HepG2 (cell line): ENCODE results near the gene ST6GALNAC4. TPM values are rescaled to one million over a fixed set of nuclear protein-coding genes. Genes with fewer than 3 reads are reported as not detected.

Experiments used
- AGO1 ChIP-seq: fragments of 200-400 bp; formaldehyde crosslinking; IDR thresholded peaks from 2 replicates; pipeline ENCODE4 v1.6.1; 2017; ENCODE audit warnings: mild to moderate bottlenecking, low read depth, low read length, moderate library complexity; ENCODE audit not compliant: poor library complexity, severe bottlenecking
- HNRNPK ChIP-seq: fragments of 200-400 bp; formaldehyde crosslinking; IDR thresholded peaks from 2 replicates; pipeline ENCODE4 v1.6.1; 2018; ENCODE audit warnings: low read length, low read depth, moderate library complexity, mild to moderate bottlenecking; ENCODE audit not compliant: poor library complexity, severe bottlenecking
- HOXA3 ChIP-seq: sonication (generic); formaldehyde crosslinking; IDR thresholded peaks from 2 replicates; pipeline ENCODE4 v1.5.0; 2020; ENCODE audit warnings: missing genetic modification reagents
- KAT8 ChIP-seq: IDR thresholded peaks from 2 replicates; pipeline ENCODE4 v1.6.1; 2016; ENCODE audit warnings: missing genetic modification reagents, missing compliant biosample characterization
- NFYC ChIP-seq: IDR thresholded peaks from 2 replicates; pipeline ENCODE4 v1.6.1; 2016; ENCODE audit warnings: missing genetic modification reagents, missing compliant biosample characterization
- PHF5A ChIP-seq: IDR thresholded peaks from one replicate; pipeline ENCODE4 v1.6.1; 2018; ENCODE audit warnings: low read depth, missing genetic modification reagents; ENCODE audit not compliant: unreplicated experiment
- POLR2A ChIP-seq, 2 experiments: IDR thresholded peaks; 2 replicates each; pipeline ENCODE4 v1.6.1; 2011; ENCODE audit warnings: low read depth in 2 of 2, low read length in 2 of 2, mild to moderate bottlenecking in 1 of 2, moderate library complexity in 1 of 2; ENCODE audit not compliant: insufficient read depth in 1 of 2
- SAP130 ChIP-seq: IDR thresholded peaks from 2 replicates; pipeline ENCODE4 v1.6.1; 2016; ENCODE audit warnings: low read depth
- SNRNP70 ChIP-seq: fragments of 200-400 bp; formaldehyde crosslinking; IDR thresholded peaks from 2 replicates; pipeline ENCODE4 v1.6.1; 2017; ENCODE audit warnings: mild to moderate bottlenecking, low read depth, low read length, moderate library complexity
- SP1 ChIP-seq, 2 experiments: fragments of 450-650 bp in 1 of 2; sonication (generic) in 1 of 2; formaldehyde crosslinking in 1 of 2; IDR thresholded peaks; 2 replicates each; pipeline versions ENCODE4 v1.4.0 to v1.6.1; 2016 to 2020; ENCODE audit warnings: missing genetic modification reagents in 1 of 2
- ZBTB7A ChIP-seq: sonication (generic); formaldehyde crosslinking; IDR thresholded peaks from 2 replicates; pipeline ENCODE4 v1.8.0; 2022; ENCODE audit warnings: mild to moderate bottlenecking, missing genetic modification reagents
- ZFP62 ChIP-seq: sonication (generic); formaldehyde crosslinking; IDR thresholded peaks from 2 replicates; pipeline ENCODE4 v1.4.0; 2020; ENCODE audit warnings: missing genetic modification reagents
- ZFY ChIP-seq: sonication (generic); formaldehyde crosslinking; IDR thresholded peaks from 2 replicates; pipeline ENCODE4 v1.4.0; 2020; ENCODE audit warnings: missing genetic modification reagents
- ZKSCAN1 ChIP-seq: fragments of 150-350 bp; IDR thresholded peaks from 2 replicates; pipeline ENCODE4 v1.6.1; 2014; ENCODE audit warnings: low read length
- ZNF232 ChIP-seq: sonication (generic); formaldehyde crosslinking; IDR thresholded peaks from 2 replicates; pipeline ENCODE4 v1.4.0; 2020; ENCODE audit warnings: missing genetic modification reagents, borderline replicate concordance
- ZNF350 ChIP-seq: sonication (generic); formaldehyde crosslinking; IDR thresholded peaks from 2 replicates; pipeline ENCODE4 v1.4.0; 2020; ENCODE audit warnings: mild to moderate bottlenecking, low read depth, missing genetic modification reagents, borderline replicate concordance
- ZNF839 ChIP-seq: sonication (generic); formaldehyde crosslinking; IDR thresholded peaks from 2 replicates; pipeline ENCODE4 v1.4.0; 2020; ENCODE audit warnings: missing genetic modification reagents, mild to moderate bottlenecking, borderline replicate concordance
- polyA plus RNA-seq, 8 experiments: library from polyadenylated mRNA; depleted of rRNA in 3 of 8; stranded (reverse) in 7 of 8; unstranded in 1 of 8; fragments of >200 nt; fragmentation: Illumina TruSeq in 4 of 8; extraction: Trizol in 4 of 8; gene quantifications; 2 replicates each; pipeline versions ENCODE4 v1.2.1 to v1.2.3, GENCODE V29; 2011 to 2016; ENCODE audit warnings: low read depth in 4 of 8, missing spikeins in 1 of 8, mixed read lengths in 1 of 8; ENCODE audit not compliant: insufficient read depth in 1 of 8
- total RNA-seq, 5 experiments: library from RNA; depleted of rRNA; stranded (reverse); fragments of >200 nt; fragmentation: Illumina TruSeq; extraction: Trizol; gene quantifications; 2 replicates each; pipeline ENCODE4 v1.2.3, GENCODE V29; 2016; ENCODE audit warnings: low read depth in 1 of 5
- TF ChIP-seq, protein P1 (sequence below): sonication (generic); formaldehyde crosslinking; IDR thresholded peaks from 2 replicates; pipeline ENCODE4 v1.4.0; 2020; ENCODE audit warnings: missing genetic modification reagents
- TF ChIP-seq, protein P2 (sequence below): sonication (generic); formaldehyde crosslinking; IDR thresholded peaks from 2 replicates; pipeline ENCODE4 v1.8.0; 2022; ENCODE audit warnings: low read depth, missing genetic modification reagents
- TF ChIP-seq, protein P3 (sequence below): sonication (generic); formaldehyde crosslinking; IDR thresholded peaks from 2 replicates; pipeline ENCODE4 v1.9.0; 2022; ENCODE audit warnings: missing genetic modification reagents, mild to moderate bottlenecking, borderline replicate concordance
- TF ChIP-seq, protein P4 (sequence below): sonication (generic); formaldehyde crosslinking; IDR thresholded peaks from 2 replicates; pipeline ENCODE4 v1.9.0; 2021; ENCODE audit warnings: missing genetic modification reagents, borderline replicate concordance

The ST6GALNAC4 gene
- total and polyA plus RNA-seq, 2 of the 13 experiments (the other 11 are each of a cell fraction or from before 2014, with no cell fraction given): 18.8 to 27.7 TPM

DNA sequence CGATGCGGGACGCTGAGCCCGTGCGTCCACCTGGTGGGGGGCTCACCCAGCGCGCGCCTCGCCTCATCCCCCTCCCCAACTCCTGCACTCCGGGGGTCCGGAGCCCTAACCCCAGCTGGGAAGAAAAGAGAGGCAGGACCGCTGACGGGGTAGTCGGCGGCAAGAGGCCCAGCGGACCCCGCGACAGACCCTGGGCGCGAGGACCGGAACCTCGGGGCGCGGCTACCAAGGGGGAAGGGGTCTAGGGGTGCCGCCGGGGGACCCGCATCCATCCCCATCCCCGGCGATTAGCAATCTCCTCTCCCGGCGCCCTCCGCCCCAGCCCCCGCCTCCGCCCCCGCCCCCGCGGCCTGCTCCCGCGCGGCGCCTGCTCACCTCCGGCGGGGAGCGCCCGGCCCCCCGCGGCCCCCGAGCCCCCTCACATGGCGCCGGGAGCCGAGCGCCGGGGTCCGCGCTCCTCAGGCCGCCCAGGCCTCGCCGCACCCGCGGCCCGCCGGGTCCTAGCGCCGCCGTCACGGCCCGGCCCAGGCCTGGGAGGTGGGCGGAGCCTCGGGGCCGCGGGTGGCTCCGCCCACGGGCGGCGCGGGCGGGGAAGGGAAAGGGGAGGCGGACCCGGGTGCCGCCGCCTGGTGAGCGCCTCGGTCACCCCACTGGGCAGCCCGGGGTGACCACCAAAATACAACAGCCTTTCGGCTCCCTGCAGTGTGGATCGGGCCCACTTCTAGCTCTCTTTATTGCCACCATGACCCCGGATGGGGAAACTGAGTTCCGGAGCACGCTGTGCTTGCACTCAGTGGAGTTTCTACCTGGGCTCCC, 17.5 kb downstream of the ST6GALNAC4 start, which contains the start of gene ST6GALNAC6 (continued):
- TF ChIP-seq, protein P1, sequence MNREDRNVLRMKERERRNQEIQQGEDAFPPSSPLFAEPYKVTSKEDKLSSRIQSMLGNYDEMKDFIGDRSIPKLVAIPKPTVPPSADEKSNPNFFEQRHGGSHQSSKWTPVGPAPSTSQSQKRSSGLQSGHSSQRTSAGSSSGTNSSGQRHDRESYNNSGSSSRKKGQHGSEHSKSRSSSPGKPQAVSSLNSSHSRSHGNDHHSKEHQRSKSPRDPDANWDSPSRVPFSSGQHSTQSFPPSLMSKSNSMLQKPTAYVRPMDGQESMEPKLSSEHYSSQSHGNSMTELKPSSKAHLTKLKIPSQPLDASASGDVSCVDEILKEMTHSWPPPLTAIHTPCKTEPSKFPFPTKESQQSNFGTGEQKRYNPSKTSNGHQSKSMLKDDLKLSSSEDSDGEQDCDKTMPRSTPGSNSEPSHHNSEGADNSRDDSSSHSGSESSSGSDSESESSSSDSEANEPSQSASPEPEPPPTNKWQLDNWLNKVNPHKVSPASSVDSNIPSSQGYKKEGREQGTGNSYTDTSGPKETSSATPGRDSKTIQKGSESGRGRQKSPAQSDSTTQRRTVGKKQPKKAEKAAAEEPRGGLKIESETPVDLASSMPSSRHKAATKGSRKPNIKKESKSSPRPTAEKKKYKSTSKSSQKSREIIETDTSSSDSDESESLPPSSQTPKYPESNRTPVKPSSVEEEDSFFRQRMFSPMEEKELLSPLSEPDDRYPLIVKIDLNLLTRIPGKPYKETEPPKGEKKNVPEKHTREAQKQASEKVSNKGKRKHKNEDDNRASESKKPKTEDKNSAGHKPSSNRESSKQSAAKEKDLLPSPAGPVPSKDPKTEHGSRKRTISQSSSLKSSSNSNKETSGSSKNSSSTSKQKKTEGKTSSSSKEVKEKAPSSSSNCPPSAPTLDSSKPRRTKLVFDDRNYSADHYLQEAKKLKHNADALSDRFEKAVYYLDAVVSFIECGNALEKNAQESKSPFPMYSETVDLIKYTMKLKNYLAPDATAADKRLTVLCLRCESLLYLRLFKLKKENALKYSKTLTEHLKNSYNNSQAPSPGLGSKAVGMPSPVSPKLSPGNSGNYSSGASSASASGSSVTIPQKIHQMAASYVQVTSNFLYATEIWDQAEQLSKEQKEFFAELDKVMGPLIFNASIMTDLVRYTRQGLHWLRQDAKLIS: no peak
- TF ChIP-seq ZBTB7A (CRISPR knock-in tag) (peak; percentile 81; the same call in 1 of the 2 replicates), PHF5A (no peak), POLR2A (IDR thresholded peaks at IDR 0.05; ENCODE audit: insufficient read depth in 1 of 2, low read depth in 2 of 2, low read length in 2 of 2) (no peak), ZKSCAN1 (no peak), HOXA3 (CRISPR knock-in tag) (peak; percentile 25; the same call in 1 of the 2 replicates), ZFY (CRISPR knock-in tag) (peak; percentile 78), KAT8 (CRISPR knock-in tag) (no peak), ZFP62 (CRISPR knock-in tag) (no peak), SNRNP70 (no peak), AGO1 (peak; percentile 36), ZNF839 (CRISPR knock-in tag) (no peak), SAP130 (CRISPR knock-in tag) (peak; percentile 39; the same call in 1 of the 2 replicates), ZNF350 (CRISPR knock-in tag) (0 out of 2 replicates have a peak, but pooled peaks have one; percentile 11), NFYC (CRISPR knock-in tag) (no peak), HNRNPK (peak; percentile 76), SP1 (IDR thresholded peaks at IDR 0.05) (no peak), SP1 (CRISPR knock-in tag; IDR thresholded peaks at IDR 0.05) (0 out of 2 replicates have a peak, but pooled peaks have one; percentile 21), ZNF232 (CRISPR knock-in tag) (peak; percentile 29; the same call in 1 of the 2 replicates)
- TF ChIP-seq, protein P2, sequence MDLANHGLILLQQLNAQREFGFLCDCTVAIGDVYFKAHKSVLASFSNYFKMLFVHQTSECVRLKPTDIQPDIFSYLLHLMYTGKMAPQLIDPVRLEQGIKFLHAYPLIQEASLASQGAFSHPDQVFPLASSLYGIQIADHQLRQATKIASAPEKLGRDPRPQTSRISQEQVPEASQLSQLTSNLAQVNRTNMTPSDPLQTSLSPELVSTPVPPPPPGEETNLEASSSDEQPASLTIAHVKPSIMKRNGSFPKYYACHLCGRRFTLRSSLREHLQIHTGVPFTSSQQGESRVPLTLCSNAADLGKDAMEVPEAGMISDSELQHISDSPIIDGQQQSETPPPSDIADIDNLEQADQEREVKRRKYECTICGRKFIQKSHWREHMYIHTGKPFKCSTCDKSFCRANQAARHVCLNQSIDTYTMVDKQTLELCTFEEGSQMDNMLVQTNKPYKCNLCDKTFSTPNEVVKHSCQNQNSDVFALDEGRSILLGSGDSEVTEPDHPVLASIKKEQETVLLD (CRISPR knock-in tag): peak; percentile 78; the same call in 1 of the 2 replicates
- TF ChIP-seq, protein P3, sequence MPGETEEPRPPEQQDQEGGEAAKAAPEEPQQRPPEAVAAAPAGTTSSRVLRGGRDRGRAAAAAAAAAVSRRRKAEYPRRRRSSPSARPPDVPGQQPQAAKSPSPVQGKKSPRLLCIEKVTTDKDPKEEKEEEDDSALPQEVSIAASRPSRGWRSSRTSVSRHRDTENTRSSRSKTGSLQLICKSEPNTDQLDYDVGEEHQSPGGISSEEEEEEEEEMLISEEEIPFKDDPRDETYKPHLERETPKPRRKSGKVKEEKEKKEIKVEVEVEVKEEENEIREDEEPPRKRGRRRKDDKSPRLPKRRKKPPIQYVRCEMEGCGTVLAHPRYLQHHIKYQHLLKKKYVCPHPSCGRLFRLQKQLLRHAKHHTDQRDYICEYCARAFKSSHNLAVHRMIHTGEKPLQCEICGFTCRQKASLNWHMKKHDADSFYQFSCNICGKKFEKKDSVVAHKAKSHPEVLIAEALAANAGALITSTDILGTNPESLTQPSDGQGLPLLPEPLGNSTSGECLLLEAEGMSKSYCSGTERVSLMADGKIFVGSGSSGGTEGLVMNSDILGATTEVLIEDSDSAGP (CRISPR knock-in tag): peak; percentile 27; the same call in 1 of the 2 replicates
- TF ChIP-seq, protein P4, sequence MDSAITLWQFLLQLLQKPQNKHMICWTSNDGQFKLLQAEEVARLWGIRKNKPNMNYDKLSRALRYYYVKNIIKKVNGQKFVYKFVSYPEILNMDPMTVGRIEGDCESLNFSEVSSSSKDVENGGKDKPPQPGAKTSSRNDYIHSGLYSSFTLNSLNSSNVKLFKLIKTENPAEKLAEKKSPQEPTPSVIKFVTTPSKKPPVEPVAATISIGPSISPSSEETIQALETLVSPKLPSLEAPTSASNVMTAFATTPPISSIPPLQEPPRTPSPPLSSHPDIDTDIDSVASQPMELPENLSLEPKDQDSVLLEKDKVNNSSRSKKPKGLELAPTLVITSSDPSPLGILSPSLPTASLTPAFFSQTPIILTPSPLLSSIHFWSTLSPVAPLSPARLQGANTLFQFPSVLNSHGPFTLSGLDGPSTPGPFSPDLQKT: no peak
